ENCODE measurements around the gene AAGAB. TPM values are rescaled to one million over a fixed set of nuclear protein-coding genes. Genes with fewer than 3 reads are reported as not detected.
"Not testable (repeated sequence)": the region's sequence is repeated elsewhere in the genome, so short reads cannot be mapped to it uniquely, and the experiment has no call there.

AAGAB gene
- total RNA-seq, 2 donors from 2014 or later: 51.7 to 65.0 TPM

DNA sequence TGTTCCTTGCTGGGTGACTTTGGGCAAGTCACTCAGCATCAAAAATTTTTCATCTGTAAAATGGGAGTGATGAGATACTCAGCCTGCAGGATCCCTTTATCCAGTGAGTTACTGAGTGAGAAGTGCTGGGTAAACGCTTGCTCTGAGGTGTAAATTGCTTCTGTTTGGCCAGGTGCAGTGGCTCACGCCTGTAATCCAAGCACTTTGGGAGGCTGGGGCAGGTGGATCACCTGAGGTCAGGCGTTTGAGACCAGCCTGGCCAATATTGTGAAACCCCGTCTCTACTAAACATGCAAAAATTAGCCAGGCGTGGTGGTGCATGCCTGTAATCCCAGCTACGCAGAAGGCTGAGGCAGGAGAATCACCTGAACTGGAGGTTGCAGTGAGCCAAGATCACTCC, 101.4 kb downstream of the AAGAB start:
- not testable (repeated sequence) for DNase-seq; H3K9me3 Mint-ChIP-seq; H3K27me3 Mint-ChIP-seq (ENCODE audit: low read depth); ATAC-seq (replicated peaks in 1 of 2); H3K27ac Mint-ChIP-seq; H3K4me3 Mint-ChIP-seq; H3K36me3 Mint-ChIP-seq (ENCODE audit: insufficient read depth in 2 of 2)
- peaks cover 49% of the 10 kb centered on the region for H3K4me1 Mint-ChIP-seq (ENCODE audit: low read depth)

DNA sequence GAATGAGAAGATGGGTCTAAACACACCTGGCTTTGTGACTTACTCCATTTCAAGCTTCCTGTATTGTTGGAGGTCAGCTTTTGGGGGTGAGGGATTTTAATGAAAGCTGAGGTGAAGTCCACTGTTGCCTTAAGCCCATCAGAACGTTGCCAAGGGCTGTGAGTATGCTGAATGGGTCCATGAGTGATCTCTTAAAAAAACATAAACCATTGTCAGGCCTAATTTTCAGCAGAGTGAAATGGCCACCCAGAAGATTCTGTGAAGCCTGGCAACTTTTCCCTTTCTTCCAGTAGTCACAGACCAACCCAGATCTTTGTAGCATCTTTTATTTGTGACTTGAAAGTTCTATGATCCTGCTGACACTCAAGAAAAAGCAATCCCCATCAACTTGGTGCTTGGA, 102.0 kb downstream of the AAGAB start:
- peak overlapping the region; percentile 43 for H3K27ac Mint-ChIP-seq
- no peaks in the 10 kb centered on the region for H3K27me3 Mint-ChIP-seq (ENCODE audit: low read depth)
- H3K9me3 Mint-ChIP-seq: peaks cover 3 to 4% of the 10 kb centered on the region in 2 donors
- H3K36me3 Mint-ChIP-seq (ENCODE audit: insufficient read depth in 2 of 2): peaks cover 5 to 9% of the 10 kb centered on the region in 2 donors
- ATAC-seq (replicated peaks in 1 of 2): no peak
- peak overlapping the region in 1 of 2 donors; percentile 16 for H3K4me3 Mint-ChIP-seq
- H3K4me1 Mint-ChIP-seq (ENCODE audit: low read depth): peaks cover 49% of the 10 kb centered on the region
- no peak for DNase-seq

Other genes starting within 250 kb of the AAGAB start
- gene SMAD3, start 189.1 kb downstream of the AAGAB start, total RNA-seq: 10 to 100 TPM; 47.4 to 68.9 TPM
- gene IQCH, start 125 bp upstream of the AAGAB start, total RNA-seq: 1 to 10 TPM; 3.6 to 3.7 TPM

All from activated T-cell treated with anti-CD3 and anti-CD28 coated beads, Interleukin-2, amount 50 U/mL, for 72 hours (primary cell).